Activated CD8-positive, alpha-beta memory T cell treated with anti-CD3 and anti-CD28 coated beads, Interleukin-2, amount 50 U/mL, for 24 hours (primary cell): ENCODE data around the gene C1QL3.

Experiments
- DNase-seq: peaks from one replicate; pipeline ENCODE4 v3.0.0-alpha.2; 2020; ENCODE audit errors: extremely low read depth

Gene C1QL3

GRCh38 chr10:16521311-16522016 is at the start of gene C1QL3:
Gene C1QL3, minus strand, starts transcription at chr10:16521879. Its CDS starts 814 bp downstream, at chr10:16521065.
- DNase-seq = no peak

- DNase-seq = no peak
Measured at GRCh38 chr10:16570731-16571130, 49.1 kb upstream of the C1QL3 start.

- DNase-seq = no peak
Measured at GRCh38 chr10:16566202-16566805, 44.6 kb upstream of the C1QL3 start.

- DNase-seq = no peak
Measured at GRCh38 chr10:16565604-16566003, 43.9 kb upstream of the C1QL3 start.

- DNase-seq = no peak
Measured at GRCh38 chr10:16562891-16563290, 41.2 kb upstream of the C1QL3 start.

- DNase-seq = no peak
Measured at GRCh38 chr10:16559236-16559773, 37.6 kb upstream of the C1QL3 start.

- DNase-seq = no peak
Measured at GRCh38 chr10:16547973-16548372, 26.3 kb upstream of the C1QL3 start.

GRCh38 chr10:16545116-16545736 is 23.5 kb upstream of the C1QL3 start:
- no peak for DNase-seq

GRCh38 chr10:16544591-16544990 is 22.9 kb upstream of the C1QL3 start:
- DNase-seq = no peak

GRCh38 chr10:16544099-16544498 is 22.4 kb upstream of the C1QL3 start:
- no peak for DNase-seq

- no peak for DNase-seq
Measured at GRCh38 chr10:16536155-16536554, 14.5 kb upstream of the C1QL3 start.

- DNase-seq = no peak
Measured at GRCh38 chr10:16529853-16530252, 8.2 kb upstream of the C1QL3 start.

- DNase-seq = no peak
Measured at GRCh38 chr10:16527452-16527851, 5.8 kb upstream of the C1QL3 start.

GRCh38 chr10:16520900-16521299 is 779 bp downstream of the C1QL3 start:
- DNase-seq = no peak

- DNase-seq = no peak
Measured at GRCh38 chr10:16519908-16520861, 1.5 kb downstream of the C1QL3 start.

- DNase-seq = no peak
Measured at GRCh38 chr10:16519250-16519907, 2.3 kb downstream of the C1QL3 start.

- DNase-seq = no peak
Measured at GRCh38 chr10:16518822-16519221, 2.9 kb downstream of the C1QL3 start.

GRCh38 chr10:16510843-16511242 is 10.8 kb downstream of the C1QL3 start:
- no peak for DNase-seq

GRCh38 chr10:16509996-16510395 is 11.7 kb downstream of the C1QL3 start:
- DNase-seq = no peak

GRCh38 chr10:16505161-16505560 is 16.5 kb downstream of the C1QL3 start:
- DNase-seq = no peak

GRCh38 chr10:16497911-16498310 is 23.8 kb downstream of the C1QL3 start:
- DNase-seq = no peak
